HG02798 (cell line): ENCODE results near the gene ACTN4.

Experiments used
- ATAC-seq: cut with Tn5 transposase; IDR thresholded peaks from one replicate; pipeline ENCODE4 v1.9.1; 2021; ENCODE audit warnings: mild to moderate bottlenecking; ENCODE audit not compliant: unreplicated experiment, poor library complexity

Gene ACTN4

GRCh38 chr19:38676023-38676877 lies 28.8 kb downstream of the ACTN4 start:
- ATAC-seq, result no peak

GRCh38 chr19:38676878-38677646 lies 29.6 kb downstream of the ACTN4 start:
- ATAC-seq, result no peak

GRCh38 chr19:38678217-38678890 lies 30.9 kb downstream of the ACTN4 start:
- ATAC-seq, result no peak

DNA sequence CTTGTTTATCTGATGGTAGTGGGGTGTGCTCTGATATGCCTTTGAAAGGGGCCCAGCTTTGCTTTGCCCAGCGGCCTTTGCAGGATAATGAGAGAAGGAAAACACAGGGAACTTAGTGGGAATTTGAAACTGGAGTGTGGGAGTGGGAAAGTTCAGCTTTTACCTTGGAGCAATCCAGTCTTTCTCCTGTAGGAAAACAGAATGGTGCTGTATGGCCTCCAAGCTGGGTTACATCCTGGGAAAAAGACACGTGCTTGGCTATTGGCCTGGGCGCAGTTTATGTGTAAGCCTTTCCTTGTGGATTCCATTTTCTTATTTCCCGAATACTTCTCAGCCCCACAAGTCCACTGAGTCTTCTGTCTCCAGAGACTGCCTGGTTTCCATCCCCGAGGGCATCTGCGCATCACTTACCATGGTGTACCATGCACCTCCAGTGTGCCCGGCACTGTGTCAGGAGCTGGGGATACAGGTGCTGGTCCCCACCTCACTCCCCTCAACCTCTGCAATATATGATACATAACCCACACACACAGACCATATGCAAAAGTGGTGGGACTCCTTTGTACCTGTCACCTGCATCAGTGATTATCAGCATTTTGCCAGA lies 31.5 kb downstream of the ACTN4 start:
- ATAC-seq, result no peak

DNA sequence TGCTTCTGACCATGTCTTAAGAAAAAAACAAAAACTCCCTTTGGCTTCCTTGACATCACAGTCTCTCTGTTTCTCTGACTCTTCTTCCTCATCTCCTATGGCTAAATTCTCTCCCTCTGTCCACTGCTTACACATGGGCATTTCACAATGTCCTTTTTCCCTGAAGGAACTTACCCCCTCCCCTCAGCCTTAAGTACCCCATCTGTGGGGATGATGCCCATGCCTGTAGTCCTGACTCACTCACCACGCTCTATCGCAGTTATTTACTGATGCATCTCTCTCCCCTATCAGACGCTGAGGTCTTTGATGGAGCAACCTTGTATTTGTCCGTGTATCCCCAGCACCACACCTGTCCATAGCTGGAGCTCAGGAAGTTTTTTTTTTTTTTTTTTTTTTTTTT lies 32.4 kb downstream of the ACTN4 start:
- no peak for ATAC-seq

GRCh38 chr19:38682195-38682867 lies 34.9 kb downstream of the ACTN4 start:
- no peak for ATAC-seq

DNA sequence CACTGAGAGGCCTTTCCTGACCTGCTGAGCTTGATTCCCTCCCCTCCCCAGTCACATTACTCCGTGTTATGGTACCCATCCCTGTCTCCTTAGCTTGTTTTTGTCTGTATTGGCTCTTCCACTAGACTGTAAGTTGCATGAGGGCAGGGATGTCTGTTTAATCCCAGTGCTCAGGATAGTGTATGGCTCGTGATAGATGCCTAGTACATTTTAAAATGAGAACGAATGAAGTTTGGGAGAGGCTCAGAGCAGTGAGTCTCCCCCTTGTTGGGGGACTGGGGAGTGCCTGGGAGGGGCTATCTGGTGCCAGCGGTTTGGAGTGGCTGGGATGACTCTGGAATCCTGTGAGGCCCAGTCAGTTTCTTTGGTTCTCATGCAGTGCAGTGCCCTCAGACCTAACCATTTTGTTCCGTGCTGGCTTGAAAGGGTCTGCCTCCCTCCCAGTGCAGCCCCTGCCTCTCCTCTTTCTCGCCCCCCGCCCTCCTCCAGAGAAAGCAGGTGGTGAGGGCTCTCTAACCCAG lies 35.5 kb downstream of the ACTN4 start:
- no peak for ATAC-seq

DNA sequence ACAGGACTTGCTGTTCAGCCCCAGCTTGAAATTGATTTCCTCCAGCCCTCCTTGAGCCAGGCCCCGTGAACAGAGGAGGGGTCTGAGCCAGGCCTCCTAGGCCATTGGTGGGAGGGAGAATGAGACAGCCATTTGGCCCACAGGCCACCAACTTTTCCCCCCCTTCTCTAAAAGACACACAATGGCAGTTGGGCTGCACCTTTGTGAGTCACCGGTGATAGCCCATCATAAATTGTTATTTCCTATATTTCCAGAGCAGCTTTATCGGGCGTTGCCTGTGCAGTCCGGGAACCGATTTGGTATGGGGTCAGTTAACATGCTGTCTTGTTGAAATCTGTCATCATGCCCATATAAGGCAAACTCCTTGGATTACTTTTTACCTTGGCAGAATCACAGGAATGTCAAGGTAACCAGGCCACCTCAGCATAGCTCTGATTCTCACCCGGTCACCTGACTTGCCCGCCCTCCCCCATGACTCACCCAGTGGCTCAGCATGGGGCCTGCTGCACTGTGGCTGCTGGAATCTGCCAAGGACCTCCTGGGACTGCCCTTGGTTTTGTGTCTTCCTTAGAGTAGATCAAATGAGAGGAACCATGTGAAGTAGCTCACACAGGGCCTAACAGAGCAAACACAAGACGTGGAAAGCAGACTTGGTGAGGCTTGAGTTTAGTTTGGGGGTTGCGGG lies 36.1 kb downstream of the ACTN4 start:
- ATAC-seq, result no peak

- peak; percentile 33 for ATAC-seq
These were observed 36.8 kb downstream of the ACTN4 start for GRCh38 chr19:38684078-38684861.

GRCh38 chr19:38684862-38685665 lies 37.6 kb downstream of the ACTN4 start:
- no peak for ATAC-seq

DNA sequence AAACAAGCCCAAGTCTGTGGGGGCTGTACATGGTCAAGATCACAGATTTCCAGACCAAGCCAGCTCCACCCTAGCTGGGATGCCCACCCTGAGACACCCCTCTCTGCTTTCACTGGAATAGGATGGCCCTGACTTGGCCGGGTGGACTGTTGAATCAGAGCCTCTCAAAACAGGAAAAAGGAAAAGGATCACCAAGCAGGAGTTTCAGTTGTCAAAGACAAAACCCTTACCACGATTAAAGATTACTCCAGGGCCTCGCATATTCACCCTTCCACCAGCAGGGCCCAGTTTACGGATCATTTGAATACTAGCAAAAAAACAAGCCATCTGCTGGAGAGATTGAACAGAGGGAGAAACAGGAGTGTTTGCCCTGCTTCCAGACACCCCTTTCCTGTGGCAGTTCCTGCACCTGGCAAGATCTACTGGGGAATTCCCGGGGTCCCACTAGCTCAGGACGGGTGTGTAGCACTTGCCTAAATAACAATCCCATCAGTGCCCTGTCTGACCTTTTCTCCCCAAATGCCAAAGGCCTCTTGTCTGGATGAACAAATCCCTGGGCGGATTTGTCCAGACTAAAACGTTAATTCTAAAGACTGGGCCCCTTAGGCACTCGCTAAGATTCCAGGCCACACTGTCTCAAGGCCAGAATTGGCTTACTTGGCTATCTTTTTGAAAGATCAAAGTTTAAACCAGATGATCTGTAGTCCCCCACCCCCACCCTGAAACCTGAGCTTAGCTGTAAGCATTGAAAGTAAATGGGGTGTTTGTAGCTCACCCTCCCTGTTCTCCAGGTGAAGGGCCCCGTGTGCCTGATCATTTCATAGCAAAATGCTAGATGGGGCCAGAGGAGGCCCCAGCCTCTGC lies 38.4 kb downstream of the ACTN4 start:
- peak; percentile 18 for ATAC-seq

DNA sequence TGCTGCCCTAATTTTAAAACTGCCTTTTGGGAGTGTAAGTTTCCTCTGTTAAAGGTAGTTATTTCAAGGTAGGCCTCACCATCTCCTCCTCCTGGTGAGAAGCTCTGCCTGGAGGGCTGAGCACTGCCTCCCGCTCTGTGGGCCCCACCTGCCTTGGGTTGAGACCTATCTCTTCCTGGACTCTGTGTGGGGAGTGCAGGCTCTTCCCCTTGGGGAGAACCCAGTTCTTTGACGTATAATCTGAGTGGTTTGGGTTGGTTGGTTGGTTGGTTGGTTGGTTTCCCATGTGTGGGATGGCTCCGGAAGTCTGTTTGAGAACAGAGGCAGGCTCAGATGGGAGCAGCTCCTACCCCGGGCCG lies 39.1 kb downstream of the ACTN4 start:
- peak; percentile 39 for ATAC-seq

- no peak for ATAC-seq
These were observed 40.5 kb downstream of the ACTN4 start for GRCh38 chr19:38687837-38688378.

GRCh38 chr19:38690146-38690545 lies 42.7 kb downstream of the ACTN4 start:
- ATAC-seq, result no peak

DNA sequence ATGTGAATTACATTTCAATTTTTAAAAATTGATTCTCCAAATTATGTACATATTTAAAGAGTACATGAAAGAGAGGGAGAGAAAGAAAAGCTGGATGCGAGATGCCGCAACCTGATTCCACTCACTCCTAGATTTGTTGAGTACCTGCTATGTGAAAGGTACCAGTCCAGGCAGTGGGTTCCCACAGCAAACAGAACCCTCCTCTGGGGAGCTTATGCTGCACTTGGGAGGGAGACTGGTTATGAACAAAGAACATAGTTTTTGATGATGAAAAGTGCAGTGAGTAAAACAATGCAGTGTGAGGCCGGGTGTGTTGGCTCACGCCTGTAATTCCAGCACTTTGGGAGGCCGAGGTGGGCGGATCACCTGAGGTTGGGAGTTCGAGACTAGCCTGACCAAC lies 43.4 kb downstream of the ACTN4 start:
- no peak for ATAC-seq

DNA sequence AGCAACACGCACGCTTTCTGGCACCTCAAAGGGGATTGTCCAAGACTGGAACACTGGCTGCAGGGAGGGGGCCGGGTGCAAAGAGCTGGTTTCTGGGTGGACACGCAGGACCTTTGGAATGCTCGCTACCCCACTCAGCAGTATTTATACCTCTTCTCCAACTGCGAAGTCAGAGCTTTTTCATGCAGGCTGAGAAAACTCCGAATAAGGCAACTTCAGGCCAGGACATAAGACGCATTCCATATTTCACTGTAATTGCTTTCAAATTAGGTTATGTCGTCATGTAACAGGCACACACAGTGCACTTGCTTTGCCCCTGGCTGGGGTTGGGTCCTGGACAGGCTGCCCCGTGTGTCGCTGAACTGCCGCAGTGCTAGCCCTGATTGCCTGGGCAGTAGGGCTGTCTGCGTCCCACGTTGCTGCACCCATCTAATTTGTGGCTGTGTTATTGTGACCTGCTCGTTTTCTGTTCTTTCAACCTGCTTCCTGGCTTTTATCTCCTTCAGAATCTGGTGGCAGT lies 44.5 kb downstream of the ACTN4 start:
- no peak for ATAC-seq
